WI38 (cell line): Measurements from ENCODE around the gene FAM120A.

Source experiments
- H3K4me3 ChIP-seq: 2 replicates; pipeline ENCODE4 v1.5.1; 2011; ENCODE audit warnings: low read depth, mild to moderate bottlenecking, control low read depth, low read length
- CTCF ChIP-seq: IDR thresholded peaks from 2 replicates; pipeline ENCODE4 v1.5.1; 2012; ENCODE audit warnings: low read depth, mild to moderate bottlenecking, control low read depth, low read length

Gene FAM120A

GRCh38 chr9:93585695-93586094 is 134.2 kb downstream of the FAM120A start:
- no peak overlapping the region for H3K4me3 ChIP-seq
- no peak for TF ChIP-seq CTCF

GRCh38 chr9:93586290-93587057 is 135.0 kb downstream of the FAM120A start:
- no peak for TF ChIP-seq CTCF
- H3K4me3 ChIP-seq, result no peak overlapping the region

- TF ChIP-seq CTCF, result no peak
- no peak overlapping the region for H3K4me3 ChIP-seq
Measured at GRCh38 chr9:93587284-93587650, 135.8 kb downstream of the FAM120A start.

- no peak overlapping the region for H3K4me3 ChIP-seq
- 0 out of 2 replicates have a peak, but pooled peaks have one; percentile 9 for TF ChIP-seq CTCF
Measured at GRCh38 chr9:93587651-93588347, 136.3 kb downstream of the FAM120A start.

GRCh38 chr9:93588641-93589609 is 137.4 kb downstream of the FAM120A start:
- no peak for TF ChIP-seq CTCF
- H3K4me3 ChIP-seq, result no peak overlapping the region

GRCh38 chr9:93589688-93590087 is 138.2 kb downstream of the FAM120A start:
- no peak overlapping the region for H3K4me3 ChIP-seq
- TF ChIP-seq CTCF, result no peak
